ENCODE data around the gene CACNG1.
A peak's percentile ranks its signal among the peaks of the same experiment; 100 is the strongest.

Gene CACNG1

DNA sequence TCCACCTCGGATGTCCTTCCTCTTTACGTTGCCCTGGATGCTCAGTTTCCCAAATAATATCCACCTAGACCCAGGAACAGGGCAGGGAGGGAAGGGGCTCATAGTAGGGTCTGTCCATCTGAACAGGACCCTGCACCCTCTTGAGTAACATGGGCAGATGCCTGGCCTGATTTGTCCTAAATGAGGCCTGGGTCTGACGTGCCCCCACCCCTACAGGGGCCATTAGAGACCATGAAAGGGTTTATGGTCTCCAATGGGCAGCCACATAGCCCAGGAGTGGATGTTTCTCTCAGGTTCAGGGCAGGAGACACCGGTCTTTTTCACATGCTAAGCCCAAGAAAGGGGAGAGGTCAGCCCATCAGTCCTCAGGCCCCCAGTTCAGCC, 6.8 kb downstream of the CACNG1 start:
- H3K9me3 Mint-ChIP-seq: peaks cover 14 to 17% of the 10 kb centered on the region in 2 donors
- no peaks in the 10 kb centered on the region for H3K27me3 Mint-ChIP-seq
- DNase-seq: no peak
- H3K4me3 Mint-ChIP-seq: no peak overlapping the region
- peaks cover 11 to 23% of the 10 kb centered on the region in 2 donors for H3K36me3 Mint-ChIP-seq
- no peak overlapping the region for H3K27ac Mint-ChIP-seq
- H3K4me1 Mint-ChIP-seq: peaks cover 1 to 4% of the 10 kb centered on the region in 2 donors
- no peak for ATAC-seq (replicated peaks)

DNA sequence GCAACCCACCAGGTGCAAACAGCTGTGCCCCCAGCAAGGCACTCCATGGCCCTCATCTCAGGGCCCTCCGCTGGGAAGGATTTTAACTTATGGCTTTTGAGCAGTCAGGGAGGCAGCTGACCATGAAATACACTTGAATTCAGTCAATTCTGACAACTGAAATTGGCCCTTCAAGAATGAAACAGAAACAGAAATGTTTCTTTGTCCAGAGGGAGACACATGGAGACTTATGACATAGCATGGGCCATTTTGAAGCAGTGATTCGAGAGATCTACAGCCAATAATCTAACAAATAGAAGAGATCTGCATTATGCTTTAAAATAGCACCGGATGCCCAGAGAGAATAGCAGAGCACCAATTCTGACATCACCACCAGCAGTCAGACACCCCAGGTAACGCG, 7.5 kb downstream of the CACNG1 start:
- peaks cover 15 to 18% of the 10 kb centered on the region in 2 donors for H3K9me3 Mint-ChIP-seq
- ATAC-seq (replicated peaks): no peak

DNA sequence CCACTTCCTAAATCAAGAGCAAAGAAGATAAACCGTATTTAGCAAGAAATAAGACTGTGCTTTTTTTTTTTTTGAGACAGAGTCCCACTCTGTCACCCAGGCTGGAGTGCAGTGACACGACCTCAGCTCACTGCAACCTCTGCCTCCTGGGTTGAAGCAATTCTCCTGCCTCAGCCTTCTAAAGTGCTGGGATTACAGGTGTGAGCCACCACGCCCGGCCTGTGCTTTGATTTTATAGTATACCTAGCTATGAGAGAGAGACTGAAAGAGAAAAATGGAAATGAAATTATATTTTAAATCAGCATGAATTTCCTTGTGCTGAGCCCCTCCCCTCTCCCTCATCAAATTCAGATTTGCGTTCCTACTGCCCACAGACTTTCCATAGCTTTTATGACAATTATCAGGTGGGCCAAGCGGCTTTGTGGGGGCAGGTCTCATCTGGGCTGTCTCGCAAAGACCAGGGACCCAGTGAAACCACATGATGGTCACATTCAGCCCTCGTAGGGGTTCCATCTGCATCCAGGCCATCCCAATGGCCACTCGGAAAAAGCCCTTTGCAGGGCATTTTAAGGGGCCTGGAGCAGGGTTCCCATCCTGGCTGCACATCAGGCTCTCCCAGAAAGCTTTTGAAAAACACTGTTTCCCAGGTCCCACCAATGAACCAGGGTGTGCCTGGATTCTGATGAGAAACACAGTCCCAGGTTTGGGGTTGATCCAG, 8.5 kb downstream of the CACNG1 start:
- ATAC-seq (replicated peaks) (no peak), DNase-seq (no peak)
- Mint-ChIP-seq H3K4me1 (peaks cover 8 to 11% of the 10 kb centered on the region in 2 donors), H3K27me3 (no peaks in the 10 kb centered on the region), H3K27ac (no peak overlapping the region), H3K36me3 (peaks cover 12 to 20% of the 10 kb centered on the region in 2 donors), H3K9me3 (peaks cover 13% of the 10 kb centered on the region in 2 donors), H3K4me3 (no peak overlapping the region)

More for the DNA sequence above, 7.5 kb downstream of the CACNG1 start:
- no peak overlapping the region for H3K27ac Mint-ChIP-seq
- DNase-seq: no peak
- H3K36me3 Mint-ChIP-seq: peaks cover 18 to 26% of the 10 kb centered on the region in 2 donors
- H3K4me3 Mint-ChIP-seq: no peak overlapping the region
- H3K4me1 Mint-ChIP-seq: peaks cover 8 to 11% of the 10 kb centered on the region in 2 donors
- no peaks in the 10 kb centered on the region for H3K27me3 Mint-ChIP-seq

DNA sequence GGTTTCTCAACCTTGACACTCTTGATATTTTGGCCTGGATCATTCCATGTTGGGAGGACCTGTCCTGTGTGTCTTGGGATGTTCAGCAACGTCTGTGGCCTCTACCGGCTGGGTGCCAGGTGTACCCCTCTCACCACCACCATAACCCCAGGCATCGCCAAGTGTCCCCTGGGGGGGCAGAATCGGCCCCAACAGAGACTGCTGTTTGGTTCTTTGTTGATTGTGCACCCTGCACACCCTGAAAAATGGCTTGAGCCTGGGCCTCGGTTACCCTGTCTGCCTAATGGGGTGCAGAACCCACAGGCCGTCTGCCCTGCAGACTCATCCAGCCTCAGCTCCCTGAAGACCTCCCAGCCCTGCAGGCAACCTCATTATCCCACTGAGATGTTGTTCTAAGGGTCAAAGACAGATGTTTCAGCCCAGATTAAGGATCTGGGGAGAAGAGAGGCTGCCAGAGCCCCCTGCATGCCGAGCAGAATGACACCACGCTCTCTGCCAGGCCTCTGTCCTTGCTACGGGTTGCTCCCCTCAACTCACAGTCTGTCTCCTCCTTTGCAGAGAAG, 9.2 kb downstream of the CACNG1 start:
- DNase-seq (no peak), ATAC-seq (replicated peaks) (no peak)
- no peak overlapping the region for H3K4me3 Mint-ChIP-seq
- H3K36me3 Mint-ChIP-seq: peaks cover 11 to 21% of the 10 kb centered on the region in 2 donors
- H3K27me3 Mint-ChIP-seq: no peaks in the 10 kb centered on the region
- peaks cover 10 to 12% of the 10 kb centered on the region in 2 donors for H3K9me3 Mint-ChIP-seq
- peaks cover 8 to 11% of the 10 kb centered on the region in 2 donors for H3K4me1 Mint-ChIP-seq
- no peak overlapping the region for H3K27ac Mint-ChIP-seq

DNA sequence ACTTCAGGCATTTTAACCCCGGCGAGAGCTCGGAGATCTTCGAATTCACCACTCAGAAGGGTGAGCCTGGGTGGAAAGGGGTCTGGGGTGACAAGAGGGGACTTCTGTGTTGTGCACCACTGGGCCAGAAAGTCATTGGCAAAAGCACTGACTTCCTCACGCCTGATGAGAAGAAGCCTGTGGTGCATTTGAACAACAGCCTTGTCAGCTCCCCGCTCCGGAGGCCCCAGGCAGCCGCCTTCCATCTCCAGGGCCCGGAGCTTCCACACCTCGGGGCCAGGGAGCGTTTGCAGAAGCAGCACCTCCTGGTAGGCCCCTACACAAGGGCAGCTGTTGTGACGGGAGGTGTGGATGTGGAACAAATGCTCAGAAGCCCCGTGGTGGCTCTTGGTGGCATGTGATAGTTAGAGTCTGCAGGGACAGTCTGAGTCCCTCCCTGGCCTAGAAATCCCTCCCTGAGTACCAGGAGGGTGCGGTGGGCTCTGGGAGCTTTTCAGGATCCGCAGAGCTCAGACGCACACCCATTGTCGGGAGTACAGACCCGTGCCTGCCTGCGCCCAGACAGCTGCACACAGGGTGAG, 9.7 kb downstream of the CACNG1 start:
- no peak for ATAC-seq (replicated peaks)
- no peak overlapping the region for H3K27ac Mint-ChIP-seq
- no peak overlapping the region for H3K4me3 Mint-ChIP-seq
- no peak for DNase-seq
- peaks cover 8 to 11% of the 10 kb centered on the region in 2 donors for H3K4me1 Mint-ChIP-seq
- peaks cover 4 to 7% of the 10 kb centered on the region in 2 donors for H3K9me3 Mint-ChIP-seq
- peaks cover 9 to 18% of the 10 kb centered on the region in 2 donors for H3K36me3 Mint-ChIP-seq
- no peaks in the 10 kb centered on the region for H3K27me3 Mint-ChIP-seq

DNA sequence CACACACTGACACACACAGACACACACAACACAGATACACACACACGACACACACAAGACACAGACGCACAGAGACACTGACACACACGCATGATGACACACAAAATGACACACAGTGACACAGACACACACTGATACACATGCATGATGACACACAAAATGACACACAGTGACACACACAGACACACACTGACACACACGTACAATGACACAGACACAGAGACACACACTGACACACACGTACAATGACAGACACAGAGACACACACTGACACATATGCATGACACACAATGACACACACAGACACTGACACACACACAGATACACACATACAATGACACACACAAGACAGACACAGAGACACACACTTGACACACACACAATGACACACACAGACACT, 10.3 kb downstream of the CACNG1 start:
- Mint-ChIP-seq H3K36me3 (peaks cover 9 to 21% of the 10 kb centered on the region in 2 donors), H3K4me3 (no peak overlapping the region), H3K27ac (no peak overlapping the region), H3K27me3 (no peaks in the 10 kb centered on the region), H3K4me1 (peaks cover 8 to 11% of the 10 kb centered on the region in 2 donors), H3K9me3 (peaks cover 3 to 4% of the 10 kb centered on the region in 2 donors)
- no peak for DNase-seq
- no peak for ATAC-seq (replicated peaks)

DNA sequence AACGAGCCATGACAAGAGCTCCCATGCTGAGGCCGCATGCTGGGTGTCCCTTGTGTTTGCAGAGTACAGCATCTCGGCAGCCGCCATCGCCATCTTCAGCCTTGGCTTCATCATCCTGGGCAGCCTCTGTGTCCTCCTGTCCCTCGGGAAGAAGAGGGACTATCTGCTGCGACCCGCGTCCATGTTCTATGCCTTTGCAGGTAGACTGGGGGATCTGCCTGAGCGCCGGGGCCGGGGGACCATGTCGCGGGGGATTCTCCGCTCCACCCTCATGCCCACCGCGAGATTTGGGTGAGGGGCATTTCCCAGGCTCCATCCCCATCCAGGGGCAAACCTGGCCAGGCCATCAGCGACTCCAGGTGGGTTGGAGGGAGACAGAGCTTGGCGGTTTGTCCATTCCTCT, 10.7 kb downstream of the CACNG1 start:
- no peak overlapping the region for H3K4me3 Mint-ChIP-seq
- no peak for ATAC-seq (replicated peaks)

DNA sequence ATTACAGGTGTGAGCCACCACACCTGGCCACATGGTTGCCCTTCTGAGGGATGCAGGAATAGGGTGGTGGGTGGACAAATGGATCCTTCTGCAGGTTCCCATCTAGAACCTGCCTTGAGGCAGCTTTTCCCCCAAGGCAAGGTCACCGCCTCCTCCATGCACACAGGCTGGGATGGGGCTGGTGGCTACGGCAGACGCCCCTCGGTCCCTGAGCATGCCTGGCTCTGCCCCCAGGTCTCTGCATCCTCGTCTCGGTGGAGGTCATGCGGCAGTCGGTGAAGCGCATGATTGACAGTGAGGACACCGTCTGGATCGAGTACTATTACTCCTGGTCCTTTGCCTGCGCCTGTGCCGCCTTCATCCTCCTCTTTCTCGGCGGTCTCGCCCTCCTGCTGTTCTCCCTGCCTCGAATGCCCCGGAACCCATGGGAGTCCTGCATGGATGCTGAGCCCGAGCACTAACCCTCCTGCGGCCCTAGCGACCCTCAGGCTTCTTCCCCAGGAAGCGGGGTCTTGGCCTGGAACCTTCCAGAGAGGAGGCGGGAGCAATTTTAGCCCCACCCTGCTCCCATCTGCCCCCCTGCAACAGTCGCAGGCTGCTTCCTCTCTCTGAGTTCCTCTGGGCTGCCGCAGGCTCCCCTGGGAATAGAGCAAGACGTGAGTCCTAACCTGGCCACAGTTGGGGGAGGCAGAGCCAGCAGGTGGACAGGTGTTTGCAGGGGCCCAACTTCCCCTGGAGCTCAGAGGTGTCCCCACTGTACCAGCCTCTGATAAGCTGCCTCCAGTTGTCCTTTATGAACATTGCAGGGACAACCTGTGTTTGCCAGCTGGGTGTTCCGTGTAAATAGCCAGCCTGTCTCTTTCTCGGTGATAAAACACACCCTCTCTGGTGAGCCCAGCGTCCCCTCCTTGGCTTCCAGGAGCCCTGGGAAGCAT, 11.7 kb downstream of the CACNG1 start:
- Mint-ChIP-seq H3K27ac (no peak overlapping the region), H3K36me3 (peaks cover 17 to 28% of the 10 kb centered on the region in 2 donors), H3K27me3 (no peaks in the 10 kb centered on the region), H3K4me1 (peaks cover 8 to 11% of the 10 kb centered on the region in 2 donors), H3K9me3 (peaks cover 4 to 9% of the 10 kb centered on the region in 2 donors), H3K4me3 (no peak overlapping the region)
- ATAC-seq (replicated peaks) (peak; percentile 27 to 52), DNase-seq (no peak)

More for the DNA sequence above, 10.7 kb downstream of the CACNG1 start:
- H3K27me3 Mint-ChIP-seq: no peaks in the 10 kb centered on the region
- H3K9me3 Mint-ChIP-seq: peaks cover 3 to 4% of the 10 kb centered on the region in 2 donors
- no peak for DNase-seq
- peaks cover 10 to 21% of the 10 kb centered on the region in 2 donors for H3K36me3 Mint-ChIP-seq
- peaks cover 8 to 11% of the 10 kb centered on the region in 2 donors for H3K4me1 Mint-ChIP-seq
- no peak overlapping the region for H3K27ac Mint-ChIP-seq

DNA sequence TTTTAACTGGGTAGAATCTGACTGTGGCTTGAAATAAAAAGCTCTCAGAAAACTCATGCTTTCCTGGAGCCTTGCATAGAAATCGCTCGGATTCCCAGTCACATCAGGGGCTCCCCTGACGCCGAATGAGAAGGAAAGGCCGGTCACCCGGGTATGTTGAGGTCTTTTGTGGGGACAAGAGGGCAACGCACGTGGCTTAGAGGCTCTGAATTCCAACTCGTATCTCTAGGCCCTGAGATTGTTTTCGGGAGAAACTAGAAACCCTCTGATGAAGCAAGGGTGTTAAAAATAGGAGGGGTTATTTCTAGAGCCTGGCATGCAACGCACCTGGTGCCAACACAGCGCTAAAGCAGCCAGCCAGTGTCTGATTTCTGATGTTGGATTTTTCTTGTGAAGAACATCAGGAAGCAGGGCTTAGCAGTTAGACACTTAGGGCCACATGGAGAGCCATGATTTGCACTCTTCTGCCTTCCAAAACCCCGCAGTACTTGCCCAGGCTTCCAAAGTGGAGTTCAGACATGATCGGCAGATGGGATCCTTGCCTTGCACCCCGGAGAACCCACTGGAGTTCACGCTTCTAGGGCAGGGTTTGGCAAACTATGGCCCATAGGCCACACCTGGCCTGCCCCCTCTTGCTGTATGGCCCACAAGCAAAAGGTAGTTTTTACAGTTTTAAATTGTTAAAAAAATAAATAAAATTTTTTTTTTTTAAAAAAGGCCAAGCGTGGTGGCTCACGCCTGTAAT, 12.6 kb downstream of the CACNG1 start:
- H3K27ac Mint-ChIP-seq: no peak overlapping the region
- H3K4me3 Mint-ChIP-seq: no peak overlapping the region
- peaks cover 4 to 9% of the 10 kb centered on the region in 2 donors for H3K9me3 Mint-ChIP-seq
- peaks cover 17 to 31% of the 10 kb centered on the region in 2 donors for H3K36me3 Mint-ChIP-seq
- H3K27me3 Mint-ChIP-seq: no peaks in the 10 kb centered on the region
- ATAC-seq (replicated peaks) (no peak), DNase-seq (no peak)
- H3K4me1 Mint-ChIP-seq: peaks cover 8 to 11% of the 10 kb centered on the region in 2 donors

DNA sequence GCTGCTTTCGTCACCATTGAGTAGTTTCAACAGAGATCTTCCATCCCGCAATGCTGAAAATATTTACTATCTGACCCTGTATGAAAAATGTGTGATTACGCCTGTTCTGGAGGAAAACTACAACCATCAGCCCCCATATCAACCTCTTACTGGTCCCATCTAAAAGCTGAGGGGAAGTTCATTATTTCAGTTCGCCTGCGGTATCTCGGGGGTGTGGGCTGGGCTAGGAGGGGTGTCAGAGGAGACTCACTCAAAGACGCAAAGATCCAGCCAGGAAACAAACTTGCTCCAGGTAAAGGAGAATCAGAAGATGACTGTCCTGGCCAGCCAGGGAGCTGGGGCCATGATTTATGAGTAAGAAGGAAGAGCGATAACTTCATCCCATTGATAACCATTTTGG, 13.7 kb downstream of the CACNG1 start:
- H3K36me3 Mint-ChIP-seq: peaks cover 24 to 36% of the 10 kb centered on the region in 2 donors
- H3K4me3 Mint-ChIP-seq: no peak overlapping the region
- ATAC-seq (replicated peaks) (no peak), DNase-seq (no peak)
- H3K27ac Mint-ChIP-seq: no peak overlapping the region
- H3K9me3 Mint-ChIP-seq: peaks cover 4 to 9% of the 10 kb centered on the region in 2 donors
- H3K4me1 Mint-ChIP-seq: peaks cover 8 to 11% of the 10 kb centered on the region in 2 donors
- H3K27me3 Mint-ChIP-seq: no peaks in the 10 kb centered on the region

DNA sequence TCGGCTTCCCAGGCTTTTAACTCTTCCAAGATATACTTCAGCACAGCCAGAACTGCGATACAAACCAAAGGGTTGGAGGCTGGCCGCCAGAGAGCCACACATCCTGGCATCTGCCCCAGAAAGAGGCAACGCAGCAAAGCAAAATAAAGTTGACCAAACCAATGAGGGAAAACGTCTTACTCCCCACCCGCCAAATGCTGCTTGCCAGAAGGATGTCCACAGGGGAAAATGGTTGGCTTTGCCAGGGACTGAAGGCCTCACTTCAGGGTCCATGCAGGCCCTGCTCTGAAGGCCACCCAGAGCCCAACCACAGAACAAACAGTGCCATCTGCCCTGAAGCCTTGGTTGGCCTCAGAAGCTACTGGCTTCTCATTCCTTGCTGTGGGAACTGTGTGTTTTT, 15.0 kb downstream of the CACNG1 start:
- Mint-ChIP-seq H3K27me3 (no peaks in the 10 kb centered on the region), H3K4me1 (peaks cover 8 to 11% of the 10 kb centered on the region in 2 donors), H3K27ac (no peak overlapping the region), H3K36me3 (peaks cover 31 to 45% of the 10 kb centered on the region in 2 donors), H3K4me3 (no peak overlapping the region), H3K9me3 (peaks cover 4 to 9% of the 10 kb centered on the region in 2 donors)
- DNase-seq (no peak), ATAC-seq (replicated peaks) (no peak)

DNA sequence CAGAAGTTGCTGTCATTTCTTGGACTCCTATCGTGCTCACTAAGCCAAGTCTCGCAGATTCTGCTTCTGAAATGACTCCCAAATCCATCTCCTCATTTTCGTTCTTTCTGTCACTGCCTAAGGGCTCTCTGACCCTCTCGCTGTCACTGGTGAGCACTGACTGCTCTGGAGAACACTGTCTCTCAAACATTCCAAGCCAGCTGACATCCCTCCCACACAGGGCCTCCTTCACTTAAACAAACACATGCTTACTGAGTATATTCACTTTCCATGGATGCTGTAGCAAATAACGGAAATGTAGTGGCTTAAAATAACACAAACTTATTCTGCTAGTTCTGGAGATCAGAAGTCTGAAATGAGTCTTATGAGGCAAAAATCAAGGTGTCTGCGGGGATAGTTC, 18.8 kb downstream of the CACNG1 start:
- no peaks in the 10 kb centered on the region for H3K4me1 Mint-ChIP-seq
- ATAC-seq (replicated peaks) (no peak), DNase-seq (no peak)
- peaks cover 0 to 6% of the 10 kb centered on the region in 2 donors for H3K9me3 Mint-ChIP-seq
- peaks cover 34 to 36% of the 10 kb centered on the region in 2 donors for H3K36me3 Mint-ChIP-seq
- no peaks in the 10 kb centered on the region for H3K27me3 Mint-ChIP-seq
- H3K4me3 Mint-ChIP-seq: no peak overlapping the region
- no peak overlapping the region for H3K27ac Mint-ChIP-seq

DNA sequence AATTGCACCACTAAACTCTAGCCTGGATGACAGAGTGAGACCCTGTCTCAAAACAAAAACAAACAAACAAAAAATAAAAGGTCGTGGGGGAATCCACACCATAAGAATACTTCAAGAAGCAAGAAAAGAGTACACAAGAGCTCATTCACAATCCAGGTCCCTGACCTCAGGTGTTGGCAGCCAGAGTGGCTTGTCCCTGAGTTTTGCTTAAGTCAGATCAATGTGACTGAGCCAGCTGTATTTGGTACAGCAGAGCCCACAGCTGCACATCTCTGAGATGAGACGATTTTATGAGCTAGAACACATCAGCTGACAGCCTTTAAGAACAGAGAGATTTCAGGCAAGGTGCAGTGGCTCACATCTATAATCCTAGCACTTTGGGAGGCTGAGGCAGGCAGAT, 22.4 kb downstream of the CACNG1 start:
- Mint-ChIP-seq H3K4me1 (no peaks in the 10 kb centered on the region), H3K36me3 (peaks cover 27 to 31% of the 10 kb centered on the region in 2 donors), H3K27ac (no peak overlapping the region), H3K9me3 (no peaks in the 10 kb centered on the region), H3K4me3 (no peak overlapping the region), H3K27me3 (no peaks in the 10 kb centered on the region)
- ATAC-seq (replicated peaks) (no peak), DNase-seq (no peak)
